ENCODE results near the gene FABP1.

FABP1 gene

GRCh38 chr2:88136817-88137216, 9.0 kb upstream of the FABP1 start:
- TF ChIP-seq CTCF (IDR thresholded peaks at IDR 0.05; ENCODE audit: insufficient read depth, low read length, poor library complexity, severe bottlenecking) = no peak
- Histone ChIP-seq H3K36me3 (ENCODE audit: control insufficient read depth, insufficient read depth, low read length) (no peaks in the 10 kb centered on the region), H3K27me3 (replicated peaks; ENCODE audit: control insufficient read depth, insufficient read depth, low read length) (no peaks in the 10 kb centered on the region), H3K4me3 (replicated peaks; ENCODE audit: low read depth, low read length) (no peak overlapping the region)
- no peak for DNase-seq (ENCODE audit: extremely low read depth, insufficient read length)

- no peak for DNase-seq (ENCODE audit: extremely low read depth, insufficient read length)
- Histone ChIP-seq H3K36me3 (ENCODE audit: control insufficient read depth, insufficient read depth, low read length) (no peaks in the 10 kb centered on the region), H3K4me3 (replicated peaks; ENCODE audit: low read depth, low read length) (no peak overlapping the region), H3K27me3 (replicated peaks; ENCODE audit: control insufficient read depth, insufficient read depth, low read length) (no peaks in the 10 kb centered on the region)
- no peak for TF ChIP-seq CTCF (IDR thresholded peaks at IDR 0.05; ENCODE audit: insufficient read depth, low read length, poor library complexity, severe bottlenecking)
These were observed 6.0 kb upstream of the FABP1 start for GRCh38 chr2:88133875-88134274.

- no peak for DNase-seq (ENCODE audit: extremely low read depth, insufficient read length)
- H3K4me3 ChIP-seq (replicated peaks; ENCODE audit: low read depth, low read length) = no peak overlapping the region
- no peak for TF ChIP-seq CTCF (IDR thresholded peaks at IDR 0.05; ENCODE audit: insufficient read depth, low read length, poor library complexity, severe bottlenecking)
- no peaks in the 10 kb centered on the region for H3K36me3 ChIP-seq (ENCODE audit: control insufficient read depth, insufficient read depth, low read length)
- H3K27me3 ChIP-seq (replicated peaks; ENCODE audit: control insufficient read depth, insufficient read depth, low read length) = no peaks in the 10 kb centered on the region
These were observed 4.1 kb upstream of the FABP1 start for GRCh38 chr2:88131999-88132368.

- Histone ChIP-seq H3K36me3 (ENCODE audit: control insufficient read depth, insufficient read depth, low read length) (no peaks in the 10 kb centered on the region), H3K27me3 (replicated peaks; ENCODE audit: control insufficient read depth, insufficient read depth, low read length) (no peaks in the 10 kb centered on the region), H3K4me3 (replicated peaks; ENCODE audit: low read depth, low read length) (no peak overlapping the region)
- no peak for TF ChIP-seq CTCF (IDR thresholded peaks at IDR 0.05; ENCODE audit: insufficient read depth, low read length, poor library complexity, severe bottlenecking)
- DNase-seq (ENCODE audit: extremely low read depth, insufficient read length) = no peak
These were observed 3.5 kb upstream of the FABP1 start for GRCh38 chr2:88131201-88131998.

- TF ChIP-seq CTCF (IDR thresholded peaks at IDR 0.05; ENCODE audit: insufficient read depth, low read length, poor library complexity, severe bottlenecking) = no peak
- Histone ChIP-seq H3K36me3 (ENCODE audit: control insufficient read depth, insufficient read depth, low read length) (no peaks in the 10 kb centered on the region), H3K27me3 (replicated peaks; ENCODE audit: control insufficient read depth, insufficient read depth, low read length) (no peaks in the 10 kb centered on the region; the same call in 1 of the 2 replicates), H3K4me3 (replicated peaks; ENCODE audit: low read depth, low read length) (no peak overlapping the region)
- DNase-seq (ENCODE audit: extremely low read depth, insufficient read length) = no peak
These were observed 1.6 kb upstream of the FABP1 start for GRCh38 chr2:88129313-88129959.
